Cardiac septum (tissue), 1 donor: ENCODE results near the gene TSPAN15. TPM values are rescaled to one million over a fixed set of nuclear protein-coding genes. Genes with fewer than 3 reads are reported as not detected.

Experiments used
- DNase-seq: peaks from one replicate; pipeline ENCODE4 v3.0.0-alpha.2; 2020; ENCODE audit warnings: low spot score
- intact Hi-C: fragments of 100-400 bp; cut with DNase I; formaldehyde crosslinking; loops from one replicate; pipeline ENCODE4 v1.14.0; 2022
- total RNA-seq: library from RNA; stranded (reverse); fragmentation: NEBNext Ultra II Directional; extraction: Animal tissue kit (Norgen Biotek cat#: 25700); gene quantifications from one replicate; pipeline ENCODE4 v1.2.1, GENCODE V29; 2021
- donor health status: DM: no; HTN: no; CAD: no.

TSPAN15 gene
- total RNA-seq, 1 donor from 2014 or later = 6.9 TPM

DNA sequence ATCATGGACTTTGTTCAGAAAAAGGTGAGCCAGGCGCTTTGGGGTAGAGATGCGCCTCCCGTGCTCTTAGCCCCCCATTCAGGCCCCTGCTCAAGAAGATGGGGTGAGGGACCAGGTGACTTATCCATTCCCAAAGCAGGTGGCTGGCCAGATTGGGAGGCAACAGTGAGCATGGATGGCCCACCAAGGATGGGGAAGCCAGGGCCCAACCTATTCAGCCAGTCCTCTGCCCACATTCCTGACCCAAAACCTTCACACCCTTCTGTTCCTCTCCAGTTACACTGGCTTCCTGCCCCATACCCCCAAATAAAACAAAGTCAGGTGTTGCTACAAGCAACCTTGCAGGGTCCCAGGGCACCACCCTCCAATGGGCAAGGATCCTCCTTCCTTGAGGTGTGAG is 44.4 kb downstream of the TSPAN15 start:
- DNase-seq = peak; percentile 35
- intact Hi-C loops = no loop called here

DNA sequence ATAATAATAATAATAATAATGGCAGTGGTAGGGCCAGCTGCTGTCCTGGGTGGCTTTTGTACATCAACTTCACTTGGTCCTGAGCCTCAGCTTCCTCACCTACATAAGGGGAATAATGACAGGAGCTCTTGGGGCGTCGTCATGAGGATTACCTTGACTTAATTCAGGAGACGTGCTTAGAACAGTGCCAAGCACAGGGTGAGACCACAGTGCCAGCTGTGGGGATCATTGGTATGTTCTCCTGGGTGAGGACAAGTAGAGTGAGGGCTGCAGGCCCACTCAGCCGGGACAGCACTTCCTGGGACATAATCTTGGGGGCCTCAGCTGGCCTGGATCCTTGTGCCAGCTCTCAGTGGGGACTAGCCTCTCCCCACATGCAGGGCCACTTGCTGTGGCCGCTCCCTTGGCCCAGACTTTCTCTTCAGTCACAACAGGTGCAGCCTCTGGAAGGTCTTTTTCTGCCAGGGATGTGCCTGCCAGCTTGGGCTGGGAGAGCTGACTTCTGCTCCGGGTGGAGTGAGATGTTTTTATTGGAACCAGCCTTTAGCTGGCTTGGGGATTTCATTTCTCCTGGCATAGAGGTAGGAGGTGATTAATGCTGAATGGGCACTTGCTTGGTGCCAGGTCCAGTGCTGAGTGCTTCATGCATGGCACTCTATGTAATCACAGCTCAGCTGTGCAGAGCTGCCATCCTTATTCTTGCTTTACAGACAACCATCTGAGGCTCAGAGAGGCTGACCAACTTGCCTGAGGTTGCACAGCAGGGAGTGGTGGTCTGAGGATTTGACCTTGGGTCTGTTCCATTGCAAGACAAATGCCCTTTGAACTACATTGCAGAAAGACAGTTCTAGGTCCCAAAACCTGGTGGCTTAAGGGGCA is 45.3 kb downstream of the TSPAN15 start:
- DNase-seq = peak; percentile 75
- intact Hi-C loops = no loop called here

DNA sequence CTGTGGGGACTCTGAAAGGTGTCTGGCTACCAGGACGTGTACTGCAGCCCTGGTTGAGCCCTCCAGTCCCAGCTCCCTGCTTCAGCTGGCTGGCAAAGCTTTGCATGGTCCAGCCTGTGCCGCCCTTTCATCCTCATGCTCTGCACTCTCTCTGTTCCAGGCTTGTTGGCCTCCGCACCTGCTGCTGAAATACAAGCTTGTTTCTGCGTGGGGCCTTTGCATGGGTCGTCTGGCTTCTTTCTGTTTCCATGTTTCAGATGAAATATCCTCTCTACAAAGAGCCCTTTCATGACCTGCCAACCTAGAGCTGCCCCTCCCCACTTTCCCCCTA is 45.9 kb downstream of the TSPAN15 start:
- DNase-seq = peak; percentile 60
- intact Hi-C loops = no loop called here

DNA sequence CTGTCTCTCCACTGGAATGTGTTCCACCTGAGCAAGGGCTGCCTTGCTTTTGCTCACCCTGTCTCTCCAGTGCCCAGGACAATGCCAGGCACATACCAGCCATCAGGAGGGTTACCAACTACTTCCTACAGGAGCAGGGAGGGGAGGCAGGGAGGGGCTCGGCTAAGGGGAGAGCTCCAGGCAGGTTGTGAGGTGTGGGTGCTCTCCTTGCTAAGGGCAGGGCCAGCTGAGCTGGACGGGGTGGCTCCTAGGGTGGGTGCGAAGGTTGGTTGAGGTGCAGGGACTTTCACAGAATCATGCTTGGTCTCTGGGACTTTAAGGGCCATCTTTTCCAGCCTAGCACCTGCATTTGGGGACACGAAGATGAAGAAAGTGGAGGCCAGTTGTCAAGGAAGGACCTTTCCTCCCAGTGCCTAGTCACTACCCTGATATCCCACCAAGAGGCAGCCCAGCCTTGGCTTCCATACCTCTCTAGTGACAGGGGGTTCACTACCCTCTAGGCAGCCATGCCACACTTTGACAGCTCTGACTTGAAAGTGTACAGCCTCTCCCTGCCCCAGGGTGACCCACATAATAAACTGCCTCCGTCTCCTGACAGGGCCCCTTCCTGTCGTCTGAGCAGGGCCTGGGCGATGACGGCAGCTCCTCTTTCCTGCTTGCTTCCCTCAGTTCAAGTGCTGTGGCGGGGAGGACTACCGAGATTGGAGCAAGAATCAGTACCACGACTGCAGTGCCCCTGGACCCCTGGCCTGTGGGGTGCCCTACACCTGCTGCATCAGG is 46.5 kb downstream of the TSPAN15 start:
- intact Hi-C loops = no loop called here
- peak; percentile 73 for DNase-seq

DNA sequence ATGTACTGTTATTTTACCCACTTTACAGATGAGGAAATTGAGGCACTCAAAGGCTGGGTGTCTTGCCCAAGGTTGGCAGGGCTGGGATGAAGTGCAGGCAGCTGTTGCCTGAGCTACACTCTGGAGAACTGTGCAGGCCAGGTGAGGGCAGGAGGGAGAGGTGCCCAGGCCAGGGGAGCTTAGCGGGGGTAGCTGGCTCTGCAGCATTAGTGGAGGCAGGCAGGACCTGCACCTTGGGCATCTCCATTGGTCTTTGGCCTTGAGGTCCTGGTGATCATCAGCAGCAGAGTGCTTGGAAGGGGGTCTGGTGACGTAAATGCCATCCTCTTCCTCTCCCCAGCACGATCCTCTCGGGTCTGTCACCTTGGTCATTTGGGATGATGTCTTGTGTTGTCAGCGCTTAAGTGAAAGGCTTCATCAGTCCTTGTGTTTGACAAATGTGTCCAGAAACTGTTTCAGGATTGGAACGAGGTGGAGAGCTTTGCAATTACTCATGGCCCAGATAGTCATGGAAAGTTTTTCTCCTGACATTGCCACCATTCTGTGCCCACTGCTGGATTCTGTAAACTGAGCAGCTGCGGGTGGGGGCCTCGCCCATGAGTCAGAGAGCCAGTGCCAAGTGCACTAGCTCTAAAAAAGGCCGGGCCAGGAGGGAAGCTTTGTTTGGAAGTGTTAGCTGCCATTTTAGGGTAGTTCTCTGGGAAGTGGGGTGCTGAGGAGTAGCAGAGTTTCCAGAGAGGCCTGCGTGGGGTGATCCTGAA is 47.6 kb downstream of the TSPAN15 start:
- intact Hi-C loops = no loop called here
- peak; percentile 51 for DNase-seq

DNA sequence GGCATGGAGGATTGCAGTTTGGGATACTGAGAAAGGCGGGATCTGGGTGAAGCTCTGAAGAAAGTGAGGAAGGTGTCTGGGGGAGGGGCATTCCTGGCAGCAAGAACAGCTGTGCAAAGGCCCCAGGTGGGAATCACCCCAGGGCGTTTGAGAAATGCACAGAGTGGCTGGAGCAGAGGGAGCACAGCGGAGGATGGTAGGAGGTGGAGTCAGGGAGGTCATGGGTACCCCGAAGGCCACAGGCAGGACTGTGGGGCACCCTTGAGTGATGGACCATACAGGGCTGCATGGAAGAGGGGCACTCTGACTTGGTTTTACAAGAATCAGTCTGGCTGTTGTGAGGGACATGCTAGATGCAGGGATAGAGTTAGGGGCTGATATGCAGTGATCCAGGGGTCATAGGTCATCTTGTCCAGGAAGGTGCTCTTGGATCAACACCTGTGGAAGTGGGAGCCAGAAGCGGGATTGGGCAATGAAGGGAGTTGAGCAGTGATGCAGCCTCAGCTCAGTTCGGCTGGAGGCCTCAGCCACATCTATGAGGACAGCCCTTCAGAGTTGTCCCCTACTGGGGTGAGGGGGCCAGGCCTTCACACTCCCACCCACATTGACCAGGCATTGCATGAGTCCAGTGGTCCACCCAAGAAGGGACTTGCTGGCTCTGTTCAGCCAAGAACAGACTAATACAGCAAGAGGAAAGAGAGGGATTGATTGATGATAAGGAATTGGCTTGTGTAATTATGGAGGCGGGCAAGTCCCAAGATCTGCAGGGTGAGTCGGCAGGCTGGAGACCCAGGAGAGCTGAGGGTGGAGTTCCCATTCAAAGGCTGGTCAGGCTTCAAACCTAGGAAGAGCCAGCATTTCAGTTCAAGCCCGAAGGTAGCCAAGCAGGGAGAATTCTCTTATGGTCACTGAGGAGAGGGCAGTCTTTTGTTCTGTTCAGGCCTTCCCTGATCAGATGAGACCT is 48.7 kb downstream of the TSPAN15 start:
- peak; percentile 60 for DNase-seq
- intact Hi-C loops = loop anchor here (10.0 kb wide), 1 partner anchor 265 kb away; no protein-coding TSS in a partner anchor

DNA sequence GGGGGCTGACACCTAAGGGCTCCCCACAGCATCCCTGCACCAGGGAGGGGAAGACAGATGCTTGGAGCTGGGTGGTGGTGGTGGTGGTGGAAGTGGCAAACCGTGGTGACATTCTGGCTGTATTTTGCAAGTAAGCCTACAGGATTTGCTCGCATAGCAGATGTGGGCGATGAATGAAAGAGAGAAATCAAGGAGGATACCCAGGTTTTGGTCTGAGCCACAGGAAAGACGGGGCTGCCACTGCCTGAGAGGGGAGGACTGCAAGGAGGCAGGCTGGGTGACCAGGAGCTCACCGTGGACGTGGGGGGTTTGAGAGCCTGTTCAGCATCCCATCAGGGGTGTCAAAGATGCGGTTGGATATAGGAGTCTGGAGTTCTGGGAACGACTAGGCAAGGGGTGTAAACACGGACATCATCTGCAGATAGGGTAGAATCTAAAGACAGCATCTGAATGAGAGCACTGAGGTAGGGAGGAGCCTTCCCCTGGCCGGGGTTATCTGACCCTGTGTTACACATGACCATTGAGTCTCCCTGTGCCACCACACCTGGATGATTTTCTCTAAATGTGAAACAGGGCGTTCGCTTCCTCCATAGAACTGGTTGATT is 49.7 kb downstream of the TSPAN15 start:
- no peak for DNase-seq
- intact Hi-C loops = loop anchor here (10.0 kb wide), 1 partner anchor 266 kb away; no protein-coding TSS in a partner anchor

DNA sequence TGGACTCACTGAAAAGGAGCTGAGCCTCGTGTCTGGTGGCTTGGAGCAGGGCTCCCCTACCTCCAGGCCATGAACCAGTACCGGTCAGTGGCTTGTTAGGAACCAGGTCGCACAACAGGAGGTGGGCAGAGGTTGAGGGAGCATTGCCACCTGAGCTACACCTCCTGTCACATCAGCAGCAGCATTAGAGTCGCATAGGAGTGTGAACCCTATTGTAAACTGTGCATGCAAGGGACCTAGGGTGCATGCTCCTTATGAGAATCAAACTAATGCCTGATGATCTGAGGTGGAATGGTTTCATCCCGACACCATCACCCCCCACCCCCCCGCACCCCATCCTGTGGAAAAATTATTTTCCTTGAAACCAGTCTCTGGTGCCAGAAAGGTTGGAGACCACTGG is 50.4 kb downstream of the TSPAN15 start:
- DNase-seq = no peak
- intact Hi-C loops = loop anchor here (10.0 kb wide), 1 partner anchor 267 kb away; no protein-coding TSS in a partner anchor

DNA sequence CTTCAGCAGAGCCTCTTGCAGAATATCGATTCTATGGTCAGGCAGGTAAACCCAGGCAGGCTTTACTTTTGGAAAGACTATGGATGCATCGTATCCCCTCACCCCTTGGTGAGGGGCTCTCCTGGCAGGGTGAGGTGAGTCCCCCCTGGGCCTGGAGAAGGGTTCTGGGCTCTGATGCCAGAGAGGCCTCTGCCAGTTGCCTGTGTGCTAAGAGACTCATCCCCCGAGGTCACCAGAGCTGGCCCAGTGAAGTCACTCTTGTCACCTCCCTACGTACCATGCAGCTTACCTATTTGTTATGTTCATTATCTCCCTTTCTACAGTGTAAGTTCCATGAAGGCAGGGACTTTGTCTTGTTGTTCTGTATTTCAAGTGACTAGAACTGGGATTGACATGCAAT is 51.3 kb downstream of the TSPAN15 start:
- no peak for DNase-seq
- intact Hi-C loops = loop anchor here (10.0 kb wide), 1 partner anchor 268 kb away; no protein-coding TSS in a partner anchor

DNA sequence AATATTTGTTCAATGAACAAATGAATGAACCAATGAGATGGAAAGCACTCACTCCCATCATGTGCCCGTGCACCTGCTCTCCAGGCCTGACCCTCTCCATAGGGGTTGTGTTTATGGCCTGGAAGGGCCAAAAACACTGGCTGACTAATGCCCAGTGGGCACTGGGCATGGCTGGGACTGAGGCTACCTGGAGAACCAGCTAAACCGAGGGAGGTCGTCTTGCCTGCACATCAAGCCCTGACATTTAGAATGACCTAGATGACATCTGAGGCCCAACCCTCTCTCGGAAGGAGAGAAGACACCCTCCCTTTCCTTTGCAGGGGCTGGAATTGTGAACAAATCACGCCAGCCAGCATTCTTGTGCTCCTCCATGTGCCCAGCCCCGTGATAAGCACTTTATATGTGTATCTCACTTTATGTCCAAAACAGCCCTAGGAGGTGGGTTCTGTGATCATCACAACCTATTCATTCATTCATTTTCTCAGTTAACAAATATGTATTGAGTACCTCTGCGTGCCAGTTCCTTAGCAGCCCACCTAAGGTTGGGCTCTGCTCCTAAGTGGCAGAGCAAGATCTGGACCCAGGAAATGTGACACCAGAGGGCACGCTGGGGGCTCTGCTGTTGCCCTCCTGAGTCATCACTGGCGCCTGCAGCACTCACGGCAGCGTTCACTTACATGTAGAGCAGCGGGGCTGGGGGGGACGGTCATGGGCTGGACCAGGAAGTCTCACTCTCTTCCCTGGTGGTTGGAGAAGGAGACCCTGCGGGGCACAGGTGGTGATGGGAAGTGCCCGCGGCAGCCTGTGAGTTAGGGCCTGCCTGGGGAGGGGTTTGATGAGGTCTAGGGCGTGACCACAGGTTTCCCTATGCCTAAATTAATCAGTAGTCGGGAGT is 52.0 kb downstream of the TSPAN15 start:
- no peak for DNase-seq
- intact Hi-C loops = loop anchor here (10.0 kb wide), 1 partner anchor 268 kb away; no protein-coding TSS in a partner anchor

DNA sequence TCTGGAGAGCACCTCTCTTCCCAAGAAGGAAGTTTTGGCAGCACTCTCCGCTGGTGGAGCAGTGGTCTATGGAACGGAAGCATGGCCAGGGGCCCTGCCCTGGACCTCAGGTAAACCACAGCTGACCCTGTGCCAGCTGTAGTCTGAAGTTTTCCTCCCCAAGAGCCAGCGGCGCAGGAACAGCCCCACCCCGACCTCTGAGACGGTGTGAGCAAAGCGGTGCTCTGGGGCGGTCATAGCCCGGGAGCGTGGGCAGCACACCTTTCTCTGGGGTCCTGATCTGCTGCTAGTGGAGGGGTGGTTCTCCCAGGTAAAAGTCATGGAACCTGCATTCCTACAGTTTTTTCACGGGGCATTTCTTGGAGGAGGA is 52.6 kb downstream of the TSPAN15 start:
- intact Hi-C loops = loop anchor here (10.0 kb wide), 1 partner anchor 269 kb away; no protein-coding TSS in a partner anchor
- DNase-seq = no peak

DNA sequence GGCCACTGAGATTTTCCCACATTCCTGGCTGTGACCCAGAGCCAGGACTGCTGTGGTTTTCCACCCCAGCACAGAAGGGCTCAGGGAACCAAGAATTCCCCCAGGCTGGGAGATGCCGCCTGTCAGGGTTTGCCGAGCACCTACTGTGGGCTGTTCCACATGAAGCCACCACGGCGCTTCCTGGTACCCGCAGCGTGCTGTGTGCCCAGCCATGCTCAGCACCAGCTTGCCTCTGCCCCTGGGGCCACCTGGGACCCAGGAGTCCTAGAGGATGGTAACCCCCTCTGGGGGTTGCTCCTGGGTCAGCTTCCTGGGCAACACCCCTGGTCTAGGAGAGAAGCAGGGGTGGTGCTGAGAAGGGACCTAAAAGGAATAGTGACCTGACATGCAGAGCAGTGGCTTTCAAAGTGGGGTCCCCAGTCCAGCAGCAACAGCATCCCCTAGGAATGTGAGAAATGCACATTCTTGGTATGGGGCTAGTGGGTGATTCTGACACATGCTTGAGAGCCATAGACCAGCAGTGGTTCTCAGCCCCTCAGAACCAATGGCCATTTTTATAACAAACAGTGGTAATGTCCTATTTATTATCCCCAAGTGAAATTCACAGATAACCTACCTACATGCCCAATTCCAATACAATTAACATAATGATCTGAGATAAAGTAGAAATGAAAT is 53.4 kb downstream of the TSPAN15 start:
- DNase-seq = no peak
- intact Hi-C loops = loop anchor here (5.0 to 10.0 kb wide), 2 partner anchors 92 to 270 kb away; no protein-coding TSS in a partner anchor

DNA sequence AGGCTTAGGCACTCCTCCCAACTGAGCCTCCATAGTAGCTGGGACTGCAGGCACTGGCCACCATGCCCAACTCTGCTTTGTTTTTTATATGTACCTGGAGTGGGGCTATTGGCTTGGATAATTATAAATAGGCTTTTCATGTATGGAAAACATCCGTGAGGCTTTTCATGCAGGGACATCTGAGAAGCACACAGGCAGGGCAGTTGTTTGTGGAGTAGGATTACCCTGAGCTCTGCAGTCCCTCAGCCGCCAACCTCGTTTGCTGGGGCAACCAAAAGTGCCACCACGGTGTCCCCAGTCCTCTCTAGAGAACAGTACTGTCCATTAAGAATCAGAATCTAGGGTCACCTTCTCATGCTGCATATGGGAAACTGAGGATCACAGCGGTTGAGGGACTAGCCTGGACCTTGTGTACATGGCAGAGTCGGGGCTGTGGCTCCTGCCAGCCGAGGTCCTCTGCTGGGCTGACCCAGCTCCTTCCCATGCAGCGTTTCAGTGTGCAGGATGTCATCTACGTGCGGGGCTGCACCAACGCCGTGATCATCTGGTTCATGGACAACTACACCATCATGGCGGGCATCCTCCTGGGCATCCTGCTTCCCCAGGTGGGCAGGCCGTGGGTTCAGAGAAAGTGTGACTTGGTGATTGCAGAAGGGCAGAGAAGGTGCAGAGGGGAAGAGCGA is 54.5 kb downstream of the TSPAN15 start:
- intact Hi-C loops = loop anchor here (5.0 to 10.0 kb wide), 2 partner anchors 93 to 271 kb away; no protein-coding TSS in a partner anchor
- DNase-seq = no peak

DNA sequence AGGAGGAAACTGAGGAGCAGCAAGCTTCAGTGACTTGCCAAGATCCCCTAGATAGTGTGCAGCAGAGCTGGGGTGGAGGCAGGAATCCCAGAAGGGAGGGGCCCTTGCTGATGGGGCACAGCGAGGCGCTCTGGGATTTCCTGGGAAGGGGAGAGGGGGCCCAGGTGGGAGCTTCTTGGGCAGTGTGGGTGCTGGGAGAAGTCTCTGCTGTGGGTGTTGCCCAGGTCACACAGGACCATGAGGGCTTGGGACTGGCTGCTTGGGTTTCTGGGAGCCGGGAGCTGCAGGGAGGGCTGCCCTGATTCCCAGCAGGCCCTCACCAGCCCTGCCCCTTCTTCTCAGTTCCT is 55.2 kb downstream of the TSPAN15 start:
- intact Hi-C loops = loop anchor here (5.0 to 10.0 kb wide), 2 partner anchors 94 to 272 kb away; no protein-coding TSS in a partner anchor
- DNase-seq = no peak

DNA sequence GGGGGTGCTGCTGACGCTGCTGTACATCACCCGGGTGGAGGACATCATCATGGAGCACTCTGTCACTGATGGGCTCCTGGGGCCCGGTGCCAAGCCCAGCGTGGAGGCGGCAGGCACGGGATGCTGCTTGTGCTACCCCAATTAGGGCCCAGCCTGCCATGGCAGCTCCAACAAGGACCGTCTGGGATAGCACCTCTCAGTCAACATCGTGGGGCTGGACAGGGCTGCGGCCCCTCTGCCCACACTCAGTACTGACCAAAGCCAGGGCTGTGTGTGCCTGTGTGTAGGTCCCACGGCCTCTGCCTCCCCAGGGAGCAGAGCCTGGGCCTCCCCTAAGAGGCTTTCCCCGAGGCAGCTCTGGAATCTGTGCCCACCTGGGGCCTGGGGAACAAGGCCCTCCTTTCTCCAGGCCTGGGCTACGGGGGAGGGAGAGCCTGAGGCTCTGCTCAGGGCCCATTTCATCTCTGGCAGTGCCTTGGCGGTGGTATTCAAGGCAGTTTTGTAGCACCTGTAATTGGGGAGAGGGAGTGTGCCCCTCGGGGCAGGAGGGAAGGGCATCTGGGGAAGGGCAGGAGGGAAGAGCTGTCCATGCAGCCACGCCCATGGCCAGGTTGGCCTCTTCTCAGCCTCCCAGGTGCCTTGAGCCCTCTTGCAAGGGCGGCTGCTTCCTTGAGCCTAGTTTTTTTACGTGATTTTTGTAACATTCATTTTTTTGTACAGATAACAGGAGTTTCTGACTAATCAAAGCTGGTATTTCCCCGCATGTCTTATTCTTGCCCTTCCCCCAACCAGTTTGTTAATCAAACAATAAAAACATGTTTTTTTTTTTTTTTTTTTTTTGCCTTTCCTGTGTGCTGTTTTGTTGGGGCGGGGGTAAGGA is 55.8 kb downstream of the TSPAN15 start:
- intact Hi-C loops = loop anchor here (1.0 to 10.0 kb wide), 3 partner anchors 80 to 272 kb away; no protein-coding TSS in a partner anchor
- DNase-seq = no peak
